ENCODE measurements around the gene MRPL50.

GRCh38 chr9:101369884-101370531 lies 28.4 kb downstream of the MRPL50 start:
- TF ChIP-seq ARID3A (IDR thresholded peaks at IDR 0.05; ENCODE audit: borderline replicate concordance, low read depth, low read length) (no peak), MAFK (IDR thresholded peaks at IDR 0.05; ENCODE audit: low read length) (no peak), ZBTB40 (IDR thresholded peaks at IDR 0.05) (no peak), ZBTB40 (CRISPR knock-in tag; IDR thresholded peaks at IDR 0.05) (no peak), EZH2 (IDR thresholded peaks at IDR 0.05; ENCODE audit: borderline replicate concordance, low read depth, low read length) (no peak), ZBTB8A (IDR thresholded peaks at IDR 0.05; ENCODE audit: partially characterized antibody) (no peak), SIRT6 (IDR thresholded peaks at IDR 0.05; ENCODE audit: low read depth, low read length) (no peak), PPARD (CRISPR knock-in tag; IDR thresholded peaks at IDR 0.05) (no peak), HDGF (IDR thresholded peaks at IDR 0.05) (no peak), RFX5 (IDR thresholded peaks at IDR 0.05; ENCODE audit: low read depth, low read length) (no peak), CTCF (IDR thresholded peaks at IDR 0.05 in 2 of 3, conservative IDR thresholded peaks at IDR 0.05 in 1 of 3; ENCODE audit: insufficient read depth in 2 of 3, low read depth in 1 of 3, low read length in 3 of 3) (no peak), EP300 (IDR thresholded peaks at IDR 0.05; ENCODE audit: low read length) (no peak)

Data from K562 (cell line).